ENCODE results near the gene PLIN3. TPM values are rescaled to one million over a fixed set of nuclear protein-coding genes. Genes with fewer than 3 reads are reported as not detected.
"Not testable (repeated sequence)": the region's sequence is repeated elsewhere in the genome, so short reads cannot be mapped to it uniquely, and the experiment has no call there.

Gene PLIN3
- total RNA-seq, 3 donors from 2014 or later (not counting 1 experiment from before 2014, with no cell fraction given): 26.6 to 28.7 (median 28.3) TPM

- Mint-ChIP-seq H3K4me3 (no peak overlapping the region), H3K36me3 (no peaks in the 10 kb centered on the region), H3K4me1 (peaks cover 6% of the 10 kb centered on the region in 2 donors), H3K27ac (no peak overlapping the region), H3K9me3 (no peaks in the 10 kb centered on the region), H3K27me3 (ENCODE audit: low read depth in 2 of 2) (no peaks in the 10 kb centered on the region)
- H3K27me3 ChIP-seq (ENCODE audit: control insufficient read depth, insufficient read depth, low read length): no peaks in the 10 kb centered on the region
- H3K27ac ChIP-seq (ENCODE audit: low read length): no peak overlapping the region
- no peak for DNase-seq
- intact Hi-C loops (cut with micrococcal nuclease): loop anchor here (10.0 kb wide), 1 partner anchor 226 kb away; no protein-coding TSS in a partner anchor
- H3K4me1 ChIP-seq (ENCODE audit: control insufficient read depth, insufficient read depth, low read length): peaks cover 3% of the 10 kb centered on the region
- WGBS (ENCODE audit: insufficient coverage): 100% methylated on average over 1 of the region's 3 CpGs
- TF ChIP-seq, protein P1, sequence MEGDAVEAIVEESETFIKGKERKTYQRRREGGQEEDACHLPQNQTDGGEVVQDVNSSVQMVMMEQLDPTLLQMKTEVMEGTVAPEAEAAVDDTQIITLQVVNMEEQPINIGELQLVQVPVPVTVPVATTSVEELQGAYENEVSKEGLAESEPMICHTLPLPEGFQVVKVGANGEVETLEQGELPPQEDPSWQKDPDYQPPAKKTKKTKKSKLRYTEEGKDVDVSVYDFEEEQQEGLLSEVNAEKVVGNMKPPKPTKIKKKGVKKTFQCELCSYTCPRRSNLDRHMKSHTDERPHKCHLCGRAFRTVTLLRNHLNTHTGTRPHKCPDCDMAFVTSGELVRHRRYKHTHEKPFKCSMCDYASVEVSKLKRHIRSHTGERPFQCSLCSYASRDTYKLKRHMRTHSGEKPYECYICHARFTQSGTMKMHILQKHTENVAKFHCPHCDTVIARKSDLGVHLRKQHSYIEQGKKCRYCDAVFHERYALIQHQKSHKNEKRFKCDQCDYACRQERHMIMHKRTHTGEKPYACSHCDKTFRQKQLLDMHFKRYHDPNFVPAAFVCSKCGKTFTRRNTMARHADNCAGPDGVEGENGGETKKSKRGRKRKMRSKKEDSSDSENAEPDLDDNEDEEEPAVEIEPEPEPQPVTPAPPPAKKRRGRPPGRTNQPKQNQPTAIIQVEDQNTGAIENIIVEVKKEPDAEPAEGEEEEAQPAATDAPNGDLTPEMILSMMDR (IDR thresholded peaks at IDR 0.05): no peak
- ATAC-seq: no peak
- no peaks in the 10 kb centered on the region for H3K9me3 ChIP-seq (ENCODE audit: control insufficient read depth, insufficient read depth, low read length)
- H3K36me3 ChIP-seq (ENCODE audit: control insufficient read depth, insufficient read depth, low read length): peaks cover 10% of the 10 kb centered on the region
- no peak overlapping the region for H3K4me3 ChIP-seq (ENCODE audit: low read length)
These were observed 66.3 kb downstream of the PLIN3 start for GRCh38 chr19:4801085-4801619.

DNA sequence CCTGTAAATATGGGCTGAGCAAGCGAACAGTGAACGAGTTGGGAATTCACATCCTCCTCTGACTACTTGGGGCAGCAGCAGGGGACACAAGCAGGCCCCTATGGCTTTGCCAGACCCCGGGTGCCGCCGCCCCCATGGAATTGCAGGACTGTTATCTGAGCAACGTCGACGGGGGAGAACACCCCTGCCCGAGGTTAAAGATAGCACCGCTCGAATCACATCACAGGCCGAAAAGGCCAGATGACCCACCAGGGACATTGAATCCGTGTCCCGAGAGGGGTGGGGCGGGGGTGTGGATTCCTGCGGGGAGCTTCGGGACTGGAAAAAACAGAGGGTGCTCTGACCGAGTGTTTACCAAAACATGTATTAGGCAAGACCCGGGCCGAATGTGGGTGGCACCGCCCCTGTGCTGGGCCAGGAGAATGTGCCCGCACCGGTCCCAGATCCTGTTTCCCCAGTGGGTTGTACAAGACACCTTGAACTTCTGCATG, 66.8 kb downstream of the PLIN3 start:
- TF ChIP-seq, protein P1 (IDR thresholded peaks at IDR 0.05): no peak
- WGBS (ENCODE audit: insufficient coverage): 91% methylated on average over 23 of the region's 23 CpGs
- no peak overlapping the region for H3K27ac Mint-ChIP-seq

GRCh38 chr19:4795400-4795799, 72.1 kb downstream of the PLIN3 start:
- Mint-ChIP-seq H3K4me1 (peaks cover 11 to 26% of the 10 kb centered on the region in 2 donors), H3K27ac (no peak overlapping the region), H3K36me3 (no peaks in the 10 kb centered on the region), H3K9me3 (no peaks in the 10 kb centered on the region), H3K27me3 (ENCODE audit: low read depth in 2 of 2) (no peaks in the 10 kb centered on the region), H3K4me3 (no peak overlapping the region)
- Histone ChIP-seq H3K9me3 (ENCODE audit: control insufficient read depth, insufficient read depth, low read length) (no peaks in the 10 kb centered on the region), H3K36me3 (ENCODE audit: control insufficient read depth, insufficient read depth, low read length) (peaks cover 41% of the 10 kb centered on the region), H3K27ac (ENCODE audit: low read length) (no peak overlapping the region), H3K4me3 (ENCODE audit: low read length) (no peak overlapping the region), H3K4me1 (ENCODE audit: control insufficient read depth, insufficient read depth, low read length) (peaks cover 34% of the 10 kb centered on the region), H3K27me3 (ENCODE audit: control insufficient read depth, insufficient read depth, low read length) (no peaks in the 10 kb centered on the region)
- intact Hi-C loops (cut with micrococcal nuclease): no loop called here
- ATAC-seq (no peak), DNase-seq (no peak)
- 85% methylated on average over 9 of the region's 9 CpGs for WGBS (ENCODE audit: insufficient coverage)
- TF ChIP-seq, protein P1 (IDR thresholded peaks at IDR 0.05): no peak

More for the DNA sequence above, 66.8 kb downstream of the PLIN3 start:
- Mint-ChIP-seq H3K9me3 (no peaks in the 10 kb centered on the region), H3K36me3 (no peaks in the 10 kb centered on the region), H3K4me1 (peaks cover 6% of the 10 kb centered on the region in 2 donors), H3K27me3 (ENCODE audit: low read depth in 2 of 2) (no peaks in the 10 kb centered on the region), H3K4me3 (no peak overlapping the region)
- Histone ChIP-seq H3K27me3 (ENCODE audit: control insufficient read depth, insufficient read depth, low read length) (no peaks in the 10 kb centered on the region), H3K4me1 (ENCODE audit: control insufficient read depth, insufficient read depth, low read length) (peaks cover 6% of the 10 kb centered on the region), H3K27ac (ENCODE audit: low read length) (no peak overlapping the region), H3K36me3 (ENCODE audit: control insufficient read depth, insufficient read depth, low read length) (peaks cover 11% of the 10 kb centered on the region), H3K4me3 (ENCODE audit: low read length) (no peak overlapping the region), H3K9me3 (ENCODE audit: control insufficient read depth, insufficient read depth, low read length) (no peaks in the 10 kb centered on the region)
- no peak for DNase-seq
- intact Hi-C loops (cut with micrococcal nuclease): loop anchor here (10.0 kb wide), 1 partner anchor 226 kb away; no protein-coding TSS in a partner anchor
- ATAC-seq: no peak

DNA sequence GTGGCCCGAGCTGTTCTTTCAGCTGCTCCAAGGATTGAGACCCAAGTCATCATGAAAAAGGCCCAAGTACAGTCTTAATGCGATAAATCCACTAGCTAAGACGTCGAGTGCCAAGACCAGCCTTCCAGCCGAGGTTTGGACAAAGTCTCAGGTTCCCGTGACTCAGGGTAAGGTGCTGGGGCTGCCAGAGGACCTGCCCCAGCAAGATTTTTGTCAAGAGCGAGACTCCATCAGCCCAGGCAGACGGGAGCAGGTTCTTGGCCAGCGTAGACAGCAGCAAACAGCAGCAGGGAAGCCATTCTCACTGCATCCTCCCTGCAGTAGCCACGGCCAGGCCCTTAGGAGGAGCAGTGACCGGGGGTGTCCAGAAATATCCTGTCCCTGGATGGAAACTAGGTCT, 72.5 kb downstream of the PLIN3 start:
- Mint-ChIP-seq H3K4me3 (no peak overlapping the region), H3K27ac (no peak overlapping the region), H3K36me3 (no peaks in the 10 kb centered on the region), H3K9me3 (no peaks in the 10 kb centered on the region), H3K4me1 (peaks cover 11 to 26% of the 10 kb centered on the region in 2 donors), H3K27me3 (ENCODE audit: low read depth in 2 of 2) (no peaks in the 10 kb centered on the region)
- DNase-seq: no peak
- intact Hi-C loops (cut with micrococcal nuclease): no loop called here
- H3K4me1 ChIP-seq (ENCODE audit: control insufficient read depth, insufficient read depth, low read length): peaks cover 34% of the 10 kb centered on the region
- H3K4me3 ChIP-seq (ENCODE audit: low read length): no peak overlapping the region
- WGBS (ENCODE audit: insufficient coverage): 94% methylated on average over 11 of the region's 11 CpGs
- TF ChIP-seq, protein P1 (IDR thresholded peaks at IDR 0.05): no peak
- H3K9me3 ChIP-seq (ENCODE audit: control insufficient read depth, insufficient read depth, low read length): no peaks in the 10 kb centered on the region
- no peaks in the 10 kb centered on the region for H3K27me3 ChIP-seq (ENCODE audit: control insufficient read depth, insufficient read depth, low read length)
- H3K36me3 ChIP-seq (ENCODE audit: control insufficient read depth, insufficient read depth, low read length): peaks cover 41% of the 10 kb centered on the region
- no peak overlapping the region for H3K27ac ChIP-seq (ENCODE audit: low read length)
- no peak for ATAC-seq

- DNase-seq; H3K9me3 ChIP-seq (ENCODE audit: control insufficient read depth, insufficient read depth, low read length); H3K27me3 ChIP-seq (ENCODE audit: control insufficient read depth, insufficient read depth, low read length); H3K27me3 Mint-ChIP-seq (ENCODE audit: low read depth in 2 of 2); intact Hi-C loops (cut with micrococcal nuclease); ATAC-seq; H3K27ac ChIP-seq (ENCODE audit: low read length); H3K9me3 Mint-ChIP-seq; H3K36me3 Mint-ChIP-seq; H3K4me3 ChIP-seq (ENCODE audit: low read length): not testable (repeated sequence)
- Mint-ChIP-seq H3K4me3 (peak overlapping the region; percentile 69), H3K4me1 (peaks cover 11 to 26% of the 10 kb centered on the region in 2 donors), H3K27ac (peak overlapping the region in 1 of 2 donors; percentile 34)
- peaks cover 34% of the 10 kb centered on the region for H3K4me1 ChIP-seq (ENCODE audit: control insufficient read depth, insufficient read depth, low read length)
- peaks cover 41% of the 10 kb centered on the region for H3K36me3 ChIP-seq (ENCODE audit: control insufficient read depth, insufficient read depth, low read length)
- WGBS (ENCODE audit: insufficient coverage): 92% methylated on average over 18 of the region's 19 CpGs
These were observed 74.2 kb downstream of the PLIN3 start for GRCh38 chr19:4793278-4793677.

Data from natural killer cell (primary cell).